ENCODE results near the gene PIP. TPM values are rescaled to one million over a fixed set of nuclear protein-coding genes. Genes with fewer than 3 reads are reported as not detected.

PIP gene
- polyA plus RNA-seq (2012; rRNA removed) = not detected in 2 replicates
- polyA plus RNA-seq (2012; cell fraction: cytosol; rRNA removed) = 0.09 TPM in 1 of 2 replicates, not detected in the other
- not detected in 2 replicates for polyA plus RNA-seq (2012; cell fraction: nucleus; rRNA removed)

- WGBS (ENCODE audit: low lambda C conversion rate) = 8% methylated on average over 4 of the region's 4 CpGs
- H3K4me1 ChIP-seq (ENCODE audit: control insufficient read depth in 1 of 2, insufficient read depth in 2 of 2, low read depth in 1 of 2, low read length in 1 of 2) = no peaks in the 10 kb centered on the region
- no peaks in the 10 kb centered on the region for H3K36me3 ChIP-seq (replicated peaks in 1 of 2; ENCODE audit: control insufficient read depth in 1 of 2, insufficient read depth in 2 of 2, low read length in 1 of 2)
- no peak within 1 kb of the TSS for H3K4me2 ChIP-seq
- DNase-seq = no peak
- no peaks in the 10 kb centered on the region for H3K9me3 ChIP-seq
- H3K27ac ChIP-seq (ENCODE audit: low read depth in 2 of 2, low read length in 1 of 2) = no peak within 1 kb of the TSS
- no peak within 1 kb of the TSS for H3K9ac ChIP-seq
- ChIA-PET CTCF (interaction anchor here (1.2 kb wide), 1 partner anchor 26 kb away, joined by 3 read pairs; no protein-coding TSS in a partner anchor), POLR2A (no interaction called here)
- H2AFZ ChIP-seq (ENCODE audit: low read depth) = no peak within 1 kb of the TSS
- H3K9me2 ChIP-seq = peaks cover 4% of the 10 kb centered on the region; the same call in 1 of the 2 replicates
- no peaks in the 10 kb centered on the region for H4K20me1 ChIP-seq (ENCODE audit: insufficient read depth)
- no peaks in the 10 kb centered on the region; the same call in 1 of the 2 replicates for H3K27me3 ChIP-seq (ENCODE audit: insufficient read depth)
- H3F3A ChIP-seq (replicated peaks; ENCODE audit: insufficient read depth) = no peaks in the 10 kb centered on the region
- TF ChIP-seq IRF3 (IDR thresholded peaks at IDR 0.05; ENCODE audit: low read depth, low read length) (no peak), USF2 (IDR thresholded peaks at IDR 0.05; ENCODE audit: borderline replicate concordance, low read depth, low read length) (no peak), RFX5 (IDR thresholded peaks at IDR 0.05; ENCODE audit: low read length) (no peak), SIN3A (IDR thresholded peaks at IDR 0.05; ENCODE audit: borderline replicate concordance, low read depth, low read length) (no peak), RAD21 (IDR thresholded peaks at IDR 0.05; ENCODE audit: low read length) (no peak), GABPA (IDR thresholded peaks at IDR 0.05; ENCODE audit: low read depth) (no peak), FOXM1 (IDR thresholded peaks at IDR 0.05; ENCODE audit: low read depth) (no peak), TAF1 (IDR thresholded peaks at IDR 0.05; ENCODE audit: borderline replicate concordance, low read depth, low read length) (no peak), PBX3 (IDR thresholded peaks at IDR 0.05) (no peak), EZH2phosphoT487 (IDR thresholded peaks at IDR 0.05; ENCODE audit: borderline replicate concordance, low read depth) (no peak), SMC3 (IDR thresholded peaks at IDR 0.05; ENCODE audit: low read depth, low read length) (no peak), USF1 (IDR thresholded peaks at IDR 0.05; ENCODE audit: borderline replicate concordance, low read depth) (no peak), RXRA (IDR thresholded peaks at IDR 0.05; ENCODE audit: borderline replicate concordance, low read depth) (no peak), GATA2 (CRISPR knock-in tag; IDR thresholded peaks at IDR 0.05) (no peak), TCF12 (IDR thresholded peaks at IDR 0.05) (no peak)
- H3K4me3 ChIP-seq (ENCODE audit: low read depth in 2 of 2, low read length in 1 of 2) = no peak within 1 kb of the TSS
- no peaks in the 10 kb centered on the region for H3K79me2 ChIP-seq (ENCODE audit: insufficient read depth)
Measured at GRCh38 chr7:143131781-143132180, at the start of gene PIP. Gene PIP (plus strand): TSS chr7:143132077. CDS start chr7:143132117, 40 bp downstream.
